Central memory CD4-positive, alpha-beta T cell (primary cell): Measurements from ENCODE around the gene RAB5IF.
"Not testable (repeated sequence)": the region's sequence is repeated elsewhere in the genome, so short reads cannot be mapped to it uniquely, and the experiment has no call there.

Experiments used
- DNase-seq: peaks from one replicate; pipeline ENCODE4 v3.0.0; 2022

RAB5IF gene

DNA sequence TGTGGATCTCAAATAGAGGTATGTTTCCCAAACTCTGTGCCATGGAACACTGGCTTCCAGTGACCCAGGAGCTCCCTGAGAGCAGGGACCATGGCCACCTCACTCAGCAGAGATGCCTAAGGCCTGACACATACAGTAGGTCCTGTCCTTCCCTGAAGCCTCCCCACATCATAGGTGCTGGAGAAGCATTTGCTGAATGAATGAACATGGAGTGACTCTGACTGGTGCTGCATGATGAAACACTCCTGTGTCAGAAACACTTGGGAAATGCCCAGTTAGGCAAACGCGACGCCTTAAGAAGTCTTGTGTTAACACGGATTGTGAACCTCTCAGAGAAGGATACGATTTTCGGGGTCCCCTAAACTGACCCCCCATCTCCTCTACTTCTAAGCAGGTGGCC lies 26.1 kb downstream of the RAB5IF start:
- DNase-seq: no peak

DNA sequence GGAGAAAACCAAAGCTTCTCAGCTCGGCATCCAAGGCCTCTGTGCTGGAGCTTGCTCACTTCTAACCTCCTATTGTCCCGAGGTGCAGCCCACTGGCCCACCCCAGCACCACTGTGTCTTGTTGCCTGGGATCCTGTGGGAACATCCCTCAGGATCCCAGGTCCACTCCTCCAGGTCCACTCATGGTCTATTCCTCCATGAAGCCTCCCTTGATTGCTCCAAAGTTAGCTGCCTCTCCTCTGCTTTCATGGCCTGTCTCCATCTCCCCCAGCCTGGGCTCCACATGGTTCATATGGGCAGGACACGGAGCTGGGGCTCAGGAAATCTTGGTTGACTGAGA lies 26.5 kb downstream of the RAB5IF start:
- DNase-seq: no peak

DNA sequence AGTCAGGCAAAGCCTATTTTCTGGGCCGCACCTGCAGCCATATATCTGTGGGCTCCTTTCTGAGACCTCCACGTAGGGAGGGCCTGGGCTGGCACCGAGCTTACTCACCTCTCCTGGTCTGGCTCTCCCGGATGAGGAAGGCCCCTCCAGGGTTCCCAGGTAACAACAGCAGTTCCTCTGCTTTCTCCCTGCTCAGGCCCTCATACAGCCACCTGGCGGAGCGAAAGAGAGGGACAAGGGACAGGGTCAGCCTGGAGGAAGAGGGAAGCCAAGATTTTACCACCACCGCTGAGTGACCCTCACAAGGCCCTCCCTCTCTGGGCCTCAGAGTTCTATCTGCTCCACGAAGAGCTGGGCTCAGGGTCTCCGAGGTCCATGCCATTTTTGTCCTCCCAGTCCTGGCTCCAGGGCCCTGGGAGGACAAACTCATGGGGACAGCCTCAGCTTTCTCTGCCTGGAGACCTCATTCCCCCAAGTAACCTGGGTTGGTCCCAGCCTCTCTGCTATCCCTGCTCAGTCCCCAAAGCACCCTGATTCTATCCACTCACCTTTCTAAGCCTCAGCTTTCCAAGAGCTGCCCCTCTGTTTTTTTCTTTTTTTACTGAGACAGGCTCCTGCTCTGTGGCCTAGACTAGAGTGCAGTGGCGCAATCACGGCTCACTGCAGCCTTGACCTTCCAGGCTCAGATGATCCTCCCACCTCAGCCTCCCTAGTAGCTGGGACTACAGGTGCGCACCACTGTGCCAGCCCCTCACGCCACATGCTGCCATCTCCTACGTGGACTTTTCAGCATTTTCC lies 27.1 kb downstream of the RAB5IF start:
- DNase-seq: no peak

DNA sequence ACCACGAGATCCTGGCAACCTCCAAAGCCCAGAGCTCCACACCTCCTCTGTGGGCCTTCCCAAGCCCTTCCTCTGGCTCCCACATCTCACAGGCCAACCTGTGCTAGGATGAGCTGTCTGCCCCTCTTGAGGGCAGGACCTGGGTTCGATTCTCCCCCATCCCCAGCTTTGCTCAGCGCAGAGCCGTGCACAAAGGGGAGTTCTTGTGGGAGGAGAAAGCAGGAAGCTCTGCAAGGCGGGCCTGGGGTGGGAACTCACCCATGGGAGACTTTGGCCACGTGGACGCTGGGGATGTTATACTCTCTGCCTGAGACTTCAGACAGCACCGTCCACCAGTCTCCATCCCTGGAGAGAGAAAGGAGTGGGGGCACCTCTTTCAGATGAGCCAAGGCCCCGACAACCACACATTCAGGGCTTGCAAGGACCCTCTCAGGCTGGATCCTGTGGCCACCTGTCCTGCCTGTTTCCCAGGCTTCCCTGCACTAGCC lies 27.8 kb downstream of the RAB5IF start:
- no peak for DNase-seq

DNA sequence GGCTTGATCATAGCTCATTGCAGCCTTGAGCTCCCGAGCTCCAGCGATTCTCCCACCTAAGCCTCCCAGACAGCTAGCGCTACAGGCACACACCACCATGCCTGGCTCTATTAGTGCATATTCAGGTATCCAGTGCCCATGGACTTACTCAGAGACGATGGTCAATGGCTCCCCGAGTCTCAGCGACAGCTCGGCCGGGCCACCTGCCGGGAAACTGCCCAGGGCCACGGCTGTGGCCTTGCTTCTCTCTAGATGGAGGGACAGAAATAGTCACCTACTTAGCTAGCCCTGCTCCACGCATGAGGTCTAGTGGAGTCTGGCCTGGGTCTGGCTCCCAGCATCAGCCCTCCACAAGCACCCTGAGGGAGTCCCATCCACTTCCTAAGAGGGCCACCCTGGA lies 28.8 kb downstream of the RAB5IF start:
- no peak for DNase-seq

DNA sequence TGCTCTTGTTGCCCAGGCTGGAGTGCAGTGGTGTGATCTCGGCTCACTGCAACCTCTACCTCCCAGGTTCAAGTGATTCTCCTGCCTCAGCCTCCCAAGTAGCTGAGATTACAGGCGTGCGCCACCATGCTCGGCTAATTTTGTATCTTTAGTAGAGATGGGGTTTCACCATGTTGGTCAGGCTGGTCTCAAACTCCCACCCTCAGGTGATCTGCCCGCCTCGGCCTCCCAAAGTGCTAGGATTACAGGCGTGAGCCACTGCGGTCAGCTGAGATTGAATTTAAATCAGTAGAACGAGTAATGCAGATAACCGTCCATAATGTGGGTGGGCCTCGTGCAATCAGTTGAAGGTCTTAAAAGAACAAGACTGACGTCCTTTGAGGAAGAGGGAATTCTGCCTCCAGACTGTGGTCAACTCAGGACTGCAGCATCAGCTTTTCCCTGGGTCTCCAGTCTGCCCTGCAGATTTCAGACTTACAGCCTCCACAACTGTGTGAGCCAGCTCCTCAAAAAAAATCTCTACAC lies 33.4 kb downstream of the RAB5IF start:
- not testable (repeated sequence) for DNase-seq

DNA sequence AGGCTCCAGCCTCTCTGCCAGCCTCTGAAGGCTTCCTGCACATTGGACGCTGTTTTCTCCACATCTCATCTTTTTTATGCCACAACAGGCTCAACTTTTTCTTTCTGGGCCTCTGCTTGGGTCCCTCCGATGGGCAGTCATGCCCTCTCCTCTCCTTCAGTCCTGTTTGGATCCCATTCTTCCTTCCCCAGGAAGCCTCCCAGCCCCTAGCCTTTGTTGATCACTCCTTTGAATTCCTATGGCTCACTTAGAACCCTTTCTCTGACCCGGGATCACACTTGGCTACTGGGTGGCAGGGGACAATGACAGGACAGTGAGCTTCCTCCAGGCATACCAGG lies 35.9 kb downstream of the RAB5IF start:
- DNase-seq: no peak

DNA sequence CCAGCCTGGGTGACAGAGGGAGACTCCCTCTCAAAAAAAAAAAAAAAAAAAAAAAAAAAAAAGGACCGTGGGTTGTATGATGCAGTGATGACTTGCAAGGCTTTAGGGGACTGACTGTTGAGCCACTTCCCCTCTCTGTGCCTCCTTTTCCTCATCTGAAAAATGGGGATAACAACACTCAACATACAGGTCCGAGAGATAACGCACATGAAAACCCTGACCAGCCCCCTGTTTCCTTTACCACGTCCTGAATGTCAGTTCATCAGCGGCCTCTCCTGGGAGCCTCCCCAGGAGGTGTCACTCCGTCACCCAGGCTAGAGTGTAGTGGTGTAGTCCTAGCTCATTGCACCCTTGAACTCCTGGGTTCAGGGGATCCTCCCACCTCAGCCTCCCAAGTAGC lies 36.6 kb downstream of the RAB5IF start:
- no peak for DNase-seq

DNA sequence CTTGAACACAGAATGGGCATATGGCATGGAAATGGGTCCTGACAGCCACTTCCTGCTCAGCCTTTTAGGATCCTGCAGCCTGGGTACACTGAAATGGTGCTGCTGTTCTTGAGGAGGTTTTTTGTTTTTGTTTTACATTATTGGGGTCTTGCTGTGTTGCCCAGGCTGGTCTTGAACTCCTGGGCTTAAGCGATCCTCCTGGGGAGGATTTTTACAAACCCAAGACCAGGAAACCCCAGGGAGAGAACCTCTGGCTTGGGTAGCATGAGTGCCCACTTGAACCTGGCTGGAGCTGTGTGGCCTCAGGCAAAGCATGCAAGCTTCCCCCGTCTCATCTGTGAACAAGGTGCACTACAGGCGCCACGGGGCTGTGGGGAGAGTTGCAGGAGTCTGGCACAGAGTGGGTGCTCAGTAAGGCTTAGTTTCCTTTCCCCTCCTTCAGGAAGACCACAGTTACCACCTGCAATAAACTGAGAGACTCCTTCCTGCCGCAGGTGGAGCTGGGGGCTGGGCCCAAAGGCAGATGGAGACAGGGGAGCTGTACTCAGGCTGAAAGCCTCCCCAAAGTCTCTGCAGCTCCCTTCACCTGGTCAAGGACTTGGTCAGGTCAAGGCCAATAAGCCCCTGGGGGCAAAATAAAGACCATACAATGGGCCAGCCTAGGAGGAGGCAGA lies 38.6 kb downstream of the RAB5IF start:
- peak; percentile 72 for DNase-seq

DNA sequence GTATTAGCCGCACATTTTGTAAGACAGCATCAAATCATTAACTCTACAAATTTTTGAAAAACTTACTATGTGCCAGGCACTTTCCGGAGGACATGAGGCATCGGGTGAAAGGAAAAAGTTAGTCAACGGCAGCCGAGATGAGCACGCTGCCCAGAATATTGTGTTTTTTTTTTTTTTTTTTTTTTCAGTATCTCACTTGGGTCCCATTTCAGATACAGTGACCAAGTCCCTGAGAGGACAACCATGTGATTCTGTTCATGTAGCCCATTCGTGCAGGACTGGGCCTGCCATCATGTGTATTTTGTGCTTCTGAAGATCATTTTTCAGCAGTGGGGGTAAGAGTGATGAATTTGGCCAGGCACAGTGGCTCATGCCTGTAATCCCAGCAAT lies 39.1 kb downstream of the RAB5IF start:
- no peak for DNase-seq

DNA sequence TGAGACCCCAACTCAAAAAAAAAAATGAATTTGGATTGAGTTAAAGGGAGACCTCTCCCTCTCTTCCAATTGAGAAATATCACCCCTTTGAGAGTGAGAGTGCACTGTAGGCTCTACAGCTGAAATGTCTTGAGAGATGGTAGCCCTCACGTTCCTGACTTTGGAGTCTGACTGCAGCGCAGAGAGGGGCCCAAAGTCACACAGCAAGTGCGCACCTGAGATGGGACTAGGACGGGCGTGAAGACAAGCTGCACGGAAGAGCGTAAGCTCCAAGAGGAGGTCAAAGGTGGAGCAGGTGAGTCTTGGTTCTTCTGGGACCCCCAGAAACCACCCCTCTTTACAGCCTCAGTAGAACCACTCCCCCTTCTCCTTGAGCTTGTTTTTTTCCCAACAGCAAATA lies 39.8 kb downstream of the RAB5IF start:
- DNase-seq: no peak

DNA sequence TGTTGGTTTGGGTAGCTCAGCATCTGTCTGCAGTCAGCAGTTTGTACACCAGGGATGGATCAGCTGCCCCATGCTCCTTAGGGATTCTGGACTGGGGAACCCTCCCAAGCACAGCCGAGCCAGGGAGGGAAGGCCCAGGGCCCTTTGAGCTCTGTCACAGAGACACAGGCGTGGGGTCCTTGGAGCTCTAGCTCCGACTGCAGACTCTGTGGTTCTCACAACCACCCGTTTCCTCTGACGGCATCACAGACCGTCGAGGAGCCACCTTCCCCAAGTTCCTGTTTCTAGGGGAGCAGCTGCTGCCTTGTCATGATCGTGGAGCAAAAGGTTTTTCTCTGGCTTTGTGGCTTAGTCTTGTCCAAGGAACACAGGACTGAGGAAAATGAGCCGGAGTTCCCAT lies 40.4 kb downstream of the RAB5IF start, which contains the start of gene SLA2:
Gene SLA2, minus strand, starts transcription at position 199 of the 400 bp plus-strand sequence. CDS start 4,861 bp downstream, outside the sequence.
- DNase-seq: peak; percentile 74

DNA sequence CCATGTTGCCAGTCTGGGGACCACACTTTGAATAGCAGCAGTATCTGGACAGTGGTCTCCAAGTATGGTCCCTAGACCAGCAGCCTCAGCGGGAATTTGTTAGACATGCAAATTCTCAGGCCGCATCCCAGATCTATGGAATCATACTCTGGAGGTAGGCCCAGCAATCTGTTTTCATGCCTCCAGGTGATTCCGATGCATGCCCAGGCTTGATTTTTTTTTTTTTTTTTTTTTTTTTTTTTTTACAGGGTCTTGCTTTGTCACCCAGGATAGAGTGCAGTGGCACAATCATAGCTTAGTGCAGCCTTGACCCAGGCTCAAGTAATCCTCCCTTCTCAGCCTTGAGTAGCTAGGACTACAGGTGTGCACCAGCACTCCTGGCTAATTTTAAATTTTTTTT lies 41.1 kb downstream of the RAB5IF start:
- DNase-seq: no peak

DNA sequence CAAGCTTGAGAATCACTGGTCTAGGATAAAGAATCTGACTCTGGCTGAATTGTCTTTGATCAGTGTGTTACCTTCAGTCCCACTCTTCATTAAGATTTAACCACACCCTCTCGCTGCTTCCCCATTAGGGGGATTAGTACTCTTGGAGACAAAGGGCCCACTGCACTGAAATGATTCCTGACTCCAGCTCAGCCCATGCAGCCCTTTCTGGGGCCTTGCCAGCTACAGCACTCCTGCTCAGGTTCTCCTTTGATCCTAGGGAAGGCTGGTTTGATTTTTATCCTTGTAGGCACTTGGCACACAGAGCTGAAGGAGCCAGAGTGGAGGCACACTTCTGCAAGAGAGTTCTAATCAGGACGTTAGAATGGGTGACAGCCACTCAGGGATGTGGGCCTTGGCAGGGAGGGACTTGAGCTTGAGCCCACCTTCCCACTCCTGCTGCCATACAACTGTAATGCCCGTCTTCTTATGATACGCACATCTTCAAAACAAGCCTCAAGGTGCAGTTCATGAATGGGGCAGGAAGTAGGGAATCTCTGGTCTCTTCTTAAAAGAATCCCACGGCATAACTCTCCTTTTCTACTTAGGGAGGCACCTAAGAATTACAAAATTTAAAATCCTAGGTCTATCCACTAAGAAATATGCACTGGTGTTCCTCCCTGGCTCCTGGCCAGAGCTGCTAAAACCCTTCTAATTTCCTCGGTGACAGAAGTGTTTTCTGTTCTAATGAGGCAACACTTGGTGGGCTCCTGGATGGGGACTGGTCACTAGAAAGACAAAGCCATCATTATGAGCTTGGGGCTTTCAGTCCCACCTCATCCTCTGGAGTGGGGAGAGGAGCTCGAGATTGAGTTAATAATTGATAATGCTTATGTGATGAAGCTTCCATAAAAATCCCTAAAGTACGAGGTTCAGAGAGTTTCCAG lies 41.9 kb downstream of the RAB5IF start:
- no peak for DNase-seq

DNA sequence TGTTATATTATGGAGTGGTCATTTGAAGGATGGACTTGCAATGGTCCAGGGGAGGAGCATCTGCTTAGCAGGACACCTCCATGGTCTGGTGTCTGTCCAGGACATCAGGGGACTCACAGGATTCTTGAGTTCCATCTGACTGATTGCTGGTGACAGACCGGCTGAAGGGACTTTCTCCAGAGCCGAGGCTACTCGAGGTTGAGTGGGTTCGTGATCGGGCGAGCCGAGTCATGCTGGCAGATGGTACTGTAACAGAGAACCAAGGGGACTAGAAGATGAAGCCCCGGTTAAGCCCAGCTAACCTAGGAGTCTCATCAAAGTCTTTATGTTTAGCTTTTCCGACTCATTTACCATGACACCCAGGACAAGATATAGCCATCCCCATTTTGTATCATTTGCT lies 47.9 kb downstream of the RAB5IF start:
- no peak for DNase-seq

DNA sequence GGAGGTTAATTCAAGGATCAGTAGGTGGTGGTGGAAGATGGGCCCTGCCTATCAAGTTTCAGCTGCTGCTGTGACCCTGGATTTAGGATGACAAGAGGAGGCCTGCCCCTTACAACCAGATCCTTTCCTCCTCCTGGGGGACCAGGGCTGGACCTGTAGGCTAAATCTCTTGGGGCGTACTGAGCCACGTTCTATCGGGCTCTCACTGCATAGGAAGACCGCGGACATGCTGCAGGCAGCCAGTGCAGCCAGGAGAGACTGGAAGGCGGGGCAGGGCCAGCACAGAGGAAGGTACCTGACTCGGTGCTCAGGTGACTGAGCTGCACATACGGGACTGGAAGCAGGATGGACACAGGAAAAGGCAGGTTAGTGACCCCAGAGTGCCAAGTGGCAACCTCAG lies 48.9 kb downstream of the RAB5IF start:
- DNase-seq: no peak

DNA sequence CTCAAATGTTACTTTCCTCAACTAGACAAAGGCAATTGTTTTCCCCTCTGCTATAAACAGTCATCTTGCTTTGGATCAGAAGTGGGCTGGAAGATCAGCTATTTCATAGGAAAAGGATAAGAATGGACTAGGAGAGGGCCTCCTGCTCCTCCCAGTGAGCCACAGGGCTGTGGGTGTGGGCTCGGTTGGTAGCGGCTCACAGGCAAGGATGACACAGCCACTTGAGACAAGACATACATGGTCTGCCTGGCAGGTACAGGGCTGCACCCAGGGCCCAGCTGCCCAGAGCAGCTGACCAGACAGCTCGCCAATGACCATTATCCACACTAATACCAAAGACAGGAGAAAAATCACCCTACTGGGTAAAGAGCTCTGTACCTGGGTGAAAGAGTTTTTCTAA lies 49.4 kb downstream of the RAB5IF start:
- no peak for DNase-seq

DNA sequence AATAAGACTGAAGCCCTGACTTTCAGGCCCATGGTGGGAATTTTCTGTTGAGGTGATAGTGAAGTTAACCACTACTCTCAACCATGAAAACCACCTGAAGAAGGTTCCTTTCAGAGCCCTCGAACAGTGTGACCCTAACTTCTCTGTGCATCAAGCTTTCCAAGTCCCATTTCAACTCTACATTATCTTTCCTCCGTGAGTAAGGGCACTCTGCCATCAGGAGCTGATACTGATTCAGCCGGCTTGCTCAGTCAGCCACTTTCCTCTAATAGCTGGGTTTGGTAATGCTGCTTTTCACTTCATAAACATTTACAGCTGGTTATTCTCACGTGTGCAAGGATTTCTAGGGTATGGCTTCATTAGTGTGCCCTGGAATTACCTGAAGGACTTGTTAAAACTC lies 51.2 kb downstream of the RAB5IF start:
- DNase-seq: no peak

DNA sequence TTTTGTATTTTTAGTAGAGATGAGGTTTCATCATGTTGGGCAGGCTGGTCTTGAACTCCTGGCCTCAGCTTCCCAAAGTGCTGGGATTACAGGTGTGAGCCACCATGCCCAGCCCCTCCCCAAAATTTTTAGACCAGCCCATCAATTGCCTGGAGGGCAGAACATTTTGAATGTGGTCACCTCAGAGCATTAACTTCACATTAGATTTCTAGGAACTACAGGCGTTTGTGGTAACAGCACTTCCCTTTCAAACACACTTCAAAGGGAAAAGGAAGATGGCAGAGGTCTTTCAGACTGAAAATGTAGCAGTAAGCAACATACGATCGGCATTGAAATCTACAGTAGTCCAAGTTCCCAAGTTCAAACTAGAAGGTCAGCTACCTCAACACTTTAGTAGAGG lies 52.7 kb downstream of the RAB5IF start:
- peak; percentile 30 for DNase-seq
